Activated naive CD8-positive, alpha-beta T cell (primary cell): Measurements from ENCODE around the gene ABCA6.
A peak's percentile ranks its signal among the peaks of the same experiment; 100 is the strongest.
"Not testable (repeated sequence)": the region's sequence is repeated elsewhere in the genome, so short reads cannot be mapped to it uniquely, and the experiment has no call there.

Source experiments
- H3K27ac Mint-ChIP-seq: one replicate; pipeline ENCODE4 v1.8.0; 2021; ENCODE audit warnings: mixed read lengths
- H3K27me3 Mint-ChIP-seq: one replicate; pipeline ENCODE4 v1.8.0; 2021; ENCODE audit warnings: mixed read lengths
- H3K36me3 Mint-ChIP-seq: one replicate; pipeline ENCODE4 v1.8.0; 2021; ENCODE audit warnings: mixed read lengths
- H3K4me1 Mint-ChIP-seq: one replicate; pipeline ENCODE4 v1.8.0; 2021; ENCODE audit warnings: low read depth, mixed read lengths
- H3K4me3 Mint-ChIP-seq: one replicate; pipeline ENCODE4 v1.8.0; 2021; ENCODE audit warnings: mild to moderate bottlenecking, mixed read lengths
- H3K9me3 Mint-ChIP-seq: one replicate; pipeline ENCODE4 v1.8.0; 2021; ENCODE audit warnings: low read depth, mixed read lengths

The ABCA6 gene

DNA sequence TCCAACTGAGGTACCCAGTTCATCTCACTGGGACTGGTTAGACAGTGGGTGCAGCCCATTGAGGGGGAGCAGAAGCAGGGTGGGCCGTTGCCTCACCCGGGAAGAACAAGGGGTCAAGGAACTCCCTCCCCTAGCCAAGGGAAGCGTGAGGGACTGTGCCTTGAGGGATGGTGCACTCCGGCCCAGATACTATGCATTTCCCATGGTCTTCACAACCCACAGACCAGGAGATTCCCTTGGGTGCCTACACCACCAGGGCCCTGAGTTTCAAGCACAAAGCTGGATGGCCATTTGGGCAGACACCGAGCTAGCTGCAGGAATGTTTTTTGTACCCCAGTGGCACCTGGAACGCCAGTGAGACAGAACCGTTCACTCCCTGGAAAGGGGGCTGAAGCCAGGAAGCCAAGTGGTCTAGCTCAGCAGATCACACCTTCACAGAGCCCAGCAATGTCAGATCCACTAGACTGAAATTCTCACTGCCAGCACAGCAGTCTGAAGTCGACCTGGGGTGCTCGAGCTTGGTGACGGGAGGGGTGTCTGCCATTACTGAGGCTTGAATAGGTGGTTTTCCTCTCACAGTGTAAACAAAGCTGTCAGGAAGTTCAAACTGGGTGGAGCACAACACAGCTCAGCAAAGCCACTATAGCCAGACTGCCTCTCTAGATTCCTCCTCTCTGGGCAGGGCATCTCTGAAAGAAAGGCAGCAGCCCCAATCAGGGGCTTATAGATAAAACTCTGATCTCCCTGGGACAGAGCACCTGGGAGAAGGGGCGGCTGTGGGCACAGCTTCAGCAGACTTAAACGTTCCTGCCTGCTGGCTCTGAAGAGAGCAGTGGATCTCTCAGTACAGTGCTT is 71.1 kb downstream of the ABCA6 start:
- H3K27ac Mint-ChIP-seq, H3K36me3 Mint-ChIP-seq, H3K4me3 Mint-ChIP-seq, H3K27me3 Mint-ChIP-seq: not testable (repeated sequence)
- peaks cover 16% of the 10 kb centered on the region for H3K9me3 Mint-ChIP-seq
- H3K4me1 Mint-ChIP-seq = peaks cover 14% of the 10 kb centered on the region

DNA sequence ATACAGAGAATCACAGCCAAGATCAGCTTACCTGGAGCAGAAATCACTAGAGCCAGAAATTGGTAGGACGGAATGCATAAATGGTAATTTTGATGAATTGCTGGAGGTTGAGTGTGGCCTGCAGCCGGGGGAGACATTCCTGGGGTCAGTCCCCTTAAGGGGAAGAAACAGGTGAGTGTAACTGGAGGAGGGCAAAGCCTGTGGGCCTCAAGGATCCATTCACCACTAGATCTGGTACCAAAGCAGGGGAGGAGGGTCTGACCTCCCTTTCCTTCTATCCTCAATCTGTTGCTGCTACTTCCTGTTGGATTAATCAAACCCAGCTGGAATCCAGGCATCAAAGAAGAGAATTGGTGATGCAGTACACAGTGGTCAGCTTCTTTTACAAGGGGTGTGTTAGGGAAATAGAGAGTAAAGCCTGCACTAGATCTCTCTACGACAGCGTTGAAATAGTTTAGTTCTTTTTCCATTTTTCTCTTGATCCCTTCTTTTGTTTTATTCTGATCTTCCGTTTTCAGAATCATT is 72.4 kb downstream of the ABCA6 start:
- Mint-ChIP-seq H3K36me3 (peaks cover 5% of the 10 kb centered on the region), H3K27ac (no peak overlapping the region), H3K27me3 (peaks cover 4% of the 10 kb centered on the region), H3K4me3 (no peak overlapping the region), H3K4me1 (peaks cover 16% of the 10 kb centered on the region), H3K9me3 (peaks cover 12% of the 10 kb centered on the region)

DNA sequence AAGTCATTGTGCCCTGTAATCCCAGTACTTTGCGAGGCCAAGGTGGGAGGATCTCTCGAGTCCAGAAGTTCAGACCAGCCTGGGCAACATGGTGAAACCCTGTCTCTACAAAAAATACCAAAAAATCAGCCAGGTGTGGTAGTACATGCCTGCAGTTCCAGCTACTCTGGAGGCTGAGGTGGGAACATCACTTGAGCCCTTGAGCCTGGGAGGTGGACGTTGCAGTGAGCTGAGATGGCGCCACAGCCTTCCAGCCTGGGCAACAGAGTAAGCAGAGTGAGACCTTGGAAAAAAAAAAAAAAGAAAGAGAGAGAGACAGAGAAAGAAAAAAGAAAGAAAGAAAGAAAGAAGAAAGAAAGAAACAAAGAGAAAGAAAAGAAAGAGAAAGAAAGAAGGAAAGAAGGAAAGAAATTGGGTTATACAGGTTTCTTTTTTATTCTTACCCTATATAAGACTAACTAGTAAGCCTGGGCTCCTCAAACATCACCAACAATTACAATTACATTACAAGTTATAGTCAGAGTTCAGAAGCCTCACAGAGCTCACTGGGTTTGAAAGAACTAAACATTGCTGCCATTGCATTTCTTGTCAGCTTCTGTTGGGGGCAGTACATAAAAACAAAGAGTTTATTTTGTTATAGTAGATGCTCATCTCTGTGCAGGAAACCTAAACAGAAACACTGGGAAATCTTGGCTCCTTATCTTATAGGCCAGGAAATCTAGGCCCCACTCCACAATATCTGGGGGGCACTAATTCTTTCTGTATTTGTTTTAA is 74.2 kb downstream of the ABCA6 start:
- Mint-ChIP-seq H3K4me3 (no peak overlapping the region), H3K27me3 (peaks cover 7% of the 10 kb centered on the region), H3K36me3 (peaks cover 5% of the 10 kb centered on the region), H3K4me1 (peaks cover 16% of the 10 kb centered on the region), H3K9me3 (peaks cover 4% of the 10 kb centered on the region), H3K27ac (no peak overlapping the region)

DNA sequence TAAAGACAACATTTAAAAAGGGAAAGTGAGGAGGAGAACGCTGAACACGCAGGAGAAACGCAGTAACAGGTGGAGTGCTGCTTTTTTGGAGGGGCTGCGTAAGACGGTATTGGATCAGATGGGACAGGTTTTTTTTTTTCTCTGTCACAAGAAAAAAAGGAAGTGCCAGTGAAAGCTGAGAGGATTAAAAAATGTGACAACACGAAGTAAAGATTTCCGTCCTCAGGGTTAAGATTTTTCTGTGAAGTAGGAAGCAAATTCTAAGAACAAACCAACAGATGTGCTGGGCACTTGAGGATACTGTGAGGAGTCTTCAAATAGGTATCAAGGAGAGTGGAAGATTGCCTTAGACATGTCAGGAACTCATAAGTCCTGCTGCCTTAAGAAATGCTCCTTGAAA is 75.2 kb downstream of the ABCA6 start:
- H3K4me3 Mint-ChIP-seq = no peak overlapping the region
- H3K36me3 Mint-ChIP-seq = no peaks in the 10 kb centered on the region
- peak overlapping the region; percentile 1 for H3K27ac Mint-ChIP-seq
- H3K9me3 Mint-ChIP-seq = no peaks in the 10 kb centered on the region
- H3K4me1 Mint-ChIP-seq = peaks cover 15% of the 10 kb centered on the region
- H3K27me3 Mint-ChIP-seq = peaks cover 7% of the 10 kb centered on the region

DNA sequence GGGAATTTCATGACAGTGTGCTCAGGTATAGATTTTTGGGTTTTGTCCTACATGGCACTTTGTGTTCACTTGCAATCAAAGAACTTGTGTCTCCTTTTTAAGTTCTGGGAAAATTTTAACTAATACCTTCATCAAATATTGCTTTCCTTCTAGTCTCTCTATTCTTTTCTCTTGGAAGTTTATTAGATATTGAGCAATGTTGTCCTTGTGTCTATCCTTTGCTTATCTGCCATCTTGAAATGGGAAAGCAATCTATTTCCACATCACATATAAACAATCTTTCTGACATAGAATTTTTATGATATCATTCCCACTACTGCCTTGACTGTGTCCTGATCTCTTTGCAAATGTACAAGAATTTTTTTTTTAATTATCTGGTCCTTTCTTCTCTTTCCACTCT is 76.6 kb downstream of the ABCA6 start:
- H3K27me3 Mint-ChIP-seq = peaks cover 7% of the 10 kb centered on the region
- no peak overlapping the region for H3K4me3 Mint-ChIP-seq
- no peaks in the 10 kb centered on the region for H3K9me3 Mint-ChIP-seq
- H3K36me3 Mint-ChIP-seq = no peaks in the 10 kb centered on the region
- peaks cover 8% of the 10 kb centered on the region for H3K4me1 Mint-ChIP-seq
- no peak overlapping the region for H3K27ac Mint-ChIP-seq

DNA sequence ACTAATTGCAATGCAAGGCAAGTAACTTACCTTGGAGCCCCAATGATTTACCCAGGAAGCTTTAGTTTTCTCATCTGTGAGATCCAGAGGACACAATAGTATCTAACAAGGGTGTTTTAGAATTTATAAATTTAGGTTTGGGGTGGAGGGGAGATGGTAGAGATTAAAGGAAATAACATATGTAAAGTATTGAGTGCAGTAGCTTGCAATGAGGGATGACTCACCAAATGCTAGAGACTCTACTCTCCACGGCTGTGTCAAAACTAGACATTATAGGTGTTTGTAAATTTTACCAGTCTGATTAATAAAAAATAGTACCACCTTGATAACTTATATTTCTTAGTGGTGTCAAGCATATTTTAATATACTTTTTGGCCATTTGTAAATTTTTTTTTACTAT is 77.2 kb downstream of the ABCA6 start:
- Mint-ChIP-seq H3K27ac (no peak overlapping the region), H3K9me3 (no peaks in the 10 kb centered on the region), H3K4me1 (peaks cover 8% of the 10 kb centered on the region), H3K36me3 (no peaks in the 10 kb centered on the region), H3K4me3 (no peak overlapping the region), H3K27me3 (peaks cover 7% of the 10 kb centered on the region)

DNA sequence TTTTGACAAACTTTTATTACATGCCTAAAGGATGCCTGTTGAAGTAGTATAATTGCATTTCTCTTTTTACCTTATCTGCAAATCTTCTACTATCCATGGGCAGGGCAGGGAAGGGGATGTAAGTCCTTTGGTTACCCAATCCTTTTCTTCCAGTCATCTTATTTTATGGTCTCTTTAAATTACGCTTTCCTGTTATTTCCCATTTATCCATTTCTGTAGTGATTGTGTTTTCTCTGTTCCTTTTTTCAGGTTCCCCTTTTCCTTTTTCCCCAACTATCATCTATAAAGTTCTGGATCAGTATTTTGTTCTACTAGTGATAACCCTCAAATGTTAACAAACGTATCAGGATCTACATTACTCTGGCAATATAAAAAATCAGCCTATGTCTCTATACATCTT is 77.7 kb downstream of the ABCA6 start:
- H3K4me3 Mint-ChIP-seq = no peak overlapping the region
- no peak overlapping the region for H3K27ac Mint-ChIP-seq
- H3K4me1 Mint-ChIP-seq = peaks cover 8% of the 10 kb centered on the region
- peaks cover 7% of the 10 kb centered on the region for H3K27me3 Mint-ChIP-seq
- no peaks in the 10 kb centered on the region for H3K9me3 Mint-ChIP-seq
- peaks cover 2% of the 10 kb centered on the region for H3K36me3 Mint-ChIP-seq

DNA sequence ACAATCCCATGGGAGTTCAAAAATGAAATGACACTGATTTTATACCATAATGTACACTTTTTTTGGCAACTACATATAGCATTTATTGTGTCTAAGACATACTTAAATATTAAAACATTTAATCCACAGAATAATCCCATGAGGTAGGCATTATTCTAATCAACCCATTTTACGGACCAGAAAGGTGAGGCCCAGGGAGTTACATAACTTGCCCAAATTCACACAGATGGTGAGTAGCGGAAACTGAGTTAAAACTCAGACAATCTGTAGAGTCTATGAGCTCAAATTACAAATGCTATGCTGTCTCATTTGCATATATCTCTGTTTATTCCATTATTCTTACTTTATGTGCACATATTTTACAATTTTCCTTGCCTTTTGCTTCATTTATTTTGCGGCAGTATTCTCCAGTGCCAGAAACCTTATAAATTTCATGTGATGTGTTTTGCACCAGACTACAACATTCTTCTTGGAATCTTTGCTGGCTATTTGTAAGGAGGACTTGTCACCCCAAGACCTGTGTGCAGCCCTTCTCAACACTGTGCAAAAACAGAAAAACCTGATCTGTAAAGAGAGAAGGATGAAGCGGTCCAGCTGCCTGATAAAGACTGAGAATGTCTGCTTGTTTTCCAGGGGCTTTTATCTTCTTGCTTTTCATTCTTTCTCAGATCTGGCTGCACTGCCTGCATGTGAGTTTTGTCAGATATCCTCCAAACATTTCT is 78.7 kb downstream of the ABCA6 start:
- Mint-ChIP-seq H3K4me3 (no peak overlapping the region), H3K9me3 (no peaks in the 10 kb centered on the region), H3K36me3 (peaks cover 2% of the 10 kb centered on the region), H3K27ac (no peak overlapping the region), H3K27me3 (peaks cover 7% of the 10 kb centered on the region), H3K4me1 (peaks cover 8% of the 10 kb centered on the region)

DNA sequence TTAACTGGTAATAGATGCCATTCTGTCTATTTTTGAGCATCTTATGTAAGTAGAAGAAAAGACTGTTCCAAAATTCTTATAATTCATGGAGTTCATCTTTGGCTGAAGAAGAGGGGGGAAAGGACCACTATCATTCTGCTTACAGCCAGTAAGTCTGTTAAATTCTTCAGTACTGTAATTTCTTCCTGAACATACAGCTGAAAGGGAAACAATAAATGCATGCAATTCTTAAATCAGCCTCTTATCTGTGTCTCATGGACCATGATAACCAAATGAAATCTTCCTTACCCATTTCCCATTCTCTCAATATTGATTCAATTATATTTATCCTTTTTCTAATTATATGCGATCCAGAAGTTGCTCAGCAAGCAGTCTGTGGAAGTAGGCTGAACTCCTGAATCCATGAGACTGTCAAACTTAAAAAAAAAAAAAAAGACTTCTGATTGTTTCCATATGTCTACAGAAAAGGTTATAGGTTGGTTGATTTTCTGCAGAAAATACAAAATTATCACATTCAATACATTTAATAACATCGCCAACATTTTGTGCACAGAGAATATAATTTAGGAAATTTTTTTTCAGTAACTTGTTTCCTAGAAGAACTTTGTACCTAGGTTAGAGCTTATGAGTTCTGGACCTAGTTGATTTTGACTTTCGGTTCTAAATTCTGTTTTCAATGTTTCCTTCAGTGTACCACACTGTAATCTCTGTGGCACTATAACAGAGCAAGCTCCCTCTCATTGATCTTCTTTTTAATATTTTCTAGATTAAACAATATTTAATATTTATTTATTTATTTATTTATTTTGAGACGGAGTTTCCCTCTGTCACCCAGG is 79.8 kb downstream of the ABCA6 start:
- Mint-ChIP-seq H3K9me3 (peaks cover 3% of the 10 kb centered on the region), H3K27ac (no peak overlapping the region), H3K4me3 (no peak overlapping the region), H3K36me3 (peaks cover 2% of the 10 kb centered on the region), H3K27me3 (peaks cover 7% of the 10 kb centered on the region), H3K4me1 (peaks cover 8% of the 10 kb centered on the region)

DNA sequence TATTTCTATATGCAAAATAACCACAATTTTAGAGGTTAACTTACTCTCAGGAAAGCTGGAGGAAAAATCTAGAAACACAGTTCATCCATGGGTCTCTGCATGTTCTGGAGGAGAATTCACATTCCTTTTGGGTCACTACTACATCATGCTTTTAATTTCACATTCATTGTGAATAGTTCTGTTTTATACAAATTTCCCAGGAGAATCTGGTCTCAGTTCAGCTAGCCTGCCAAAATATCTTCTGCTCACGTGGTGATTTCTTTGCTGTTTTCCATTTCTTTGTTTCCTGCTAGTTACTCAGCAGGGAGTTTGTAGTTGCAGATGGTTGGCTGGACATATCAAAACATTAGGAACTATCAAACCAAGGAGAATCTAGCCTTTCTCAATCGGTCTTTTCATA is 80.9 kb downstream of the ABCA6 start, which contains the start of gene ABCA9:
Gene ABCA9 (minus strand): TSS at position 106 of the 400 bp plus-strand sequence. CDS start 9,801 bp downstream, outside the sequence.
- Mint-ChIP-seq H3K4me1 (peaks cover 2% of the 10 kb centered on the region), H3K9me3 (peaks cover 11% of the 10 kb centered on the region), H3K4me3 (no peak within 1 kb of the TSS), H3K27me3 (peaks cover 3% of the 10 kb centered on the region), H3K27ac (no peak within 1 kb of the TSS), H3K36me3 (peaks cover 5% of the 10 kb centered on the region)

DNA sequence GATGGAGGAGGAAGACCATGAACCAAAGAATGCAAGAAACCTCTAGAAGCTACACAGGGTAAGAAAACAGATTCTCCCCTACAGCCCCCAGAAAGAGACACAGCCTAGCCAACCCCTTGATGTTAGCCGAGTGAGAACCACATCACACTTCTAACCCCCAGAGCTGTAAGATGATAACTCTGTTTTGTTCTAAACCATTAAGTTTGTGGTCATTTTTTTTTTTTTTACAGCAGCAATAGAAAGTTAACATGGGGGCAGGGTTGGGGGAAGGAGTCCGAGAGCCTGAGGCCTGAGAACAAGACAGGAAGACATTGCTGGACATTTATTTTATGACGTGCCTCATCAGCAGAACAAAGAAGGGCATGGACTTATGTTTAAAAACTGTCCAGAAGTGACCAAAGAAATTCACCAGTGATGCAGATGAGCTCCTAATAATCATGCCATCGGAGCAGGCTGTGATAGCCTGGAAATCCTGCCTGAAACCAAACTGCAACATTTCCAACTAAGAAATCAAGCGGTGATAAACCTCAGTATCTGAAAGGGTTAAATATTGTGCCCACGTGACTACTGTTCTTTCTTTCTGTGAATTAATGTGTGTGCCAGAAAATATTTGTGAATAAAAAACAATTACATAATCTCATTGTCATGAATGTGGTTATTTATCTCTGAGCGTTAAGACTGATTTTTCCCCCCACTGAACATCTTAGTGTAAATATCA is 82.1 kb downstream of the ABCA6 start:
- H3K9me3 Mint-ChIP-seq = peaks cover 20% of the 10 kb centered on the region
- H3K27me3 Mint-ChIP-seq = peaks cover 3% of the 10 kb centered on the region

DNA sequence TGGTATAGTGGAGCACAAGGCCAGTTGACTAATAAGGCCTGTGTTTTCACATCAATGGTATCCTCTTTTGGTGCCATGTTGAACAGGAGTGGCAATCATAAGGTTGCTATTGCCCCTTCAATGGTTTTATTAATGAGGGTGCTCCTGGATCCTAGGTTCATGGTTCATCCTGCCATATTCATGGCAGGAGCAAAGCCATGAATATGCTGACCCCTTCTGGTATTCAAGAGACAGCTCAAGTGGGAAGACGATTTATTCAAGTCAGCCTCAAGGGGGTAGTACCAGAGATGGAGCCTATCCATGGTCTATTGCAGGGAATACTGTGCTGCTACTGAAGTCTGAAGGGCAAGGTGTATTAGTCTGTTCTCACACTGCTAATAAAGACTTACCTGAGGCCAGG is 83.5 kb downstream of the ABCA6 start:
- H3K4me1 Mint-ChIP-seq = no peaks in the 10 kb centered on the region
- no peak overlapping the region for H3K4me3 Mint-ChIP-seq
- H3K9me3 Mint-ChIP-seq = peaks cover 20% of the 10 kb centered on the region
- no peak overlapping the region for H3K27ac Mint-ChIP-seq
- peaks cover 8% of the 10 kb centered on the region for H3K36me3 Mint-ChIP-seq
- no peaks in the 10 kb centered on the region for H3K27me3 Mint-ChIP-seq

More for the DNA sequence above, 82.1 kb downstream of the ABCA6 start:
- Mint-ChIP-seq H3K36me3 (peaks cover 8% of the 10 kb centered on the region), H3K4me3 (no peak overlapping the region), H3K4me1 (no peaks in the 10 kb centered on the region), H3K27ac (no peak overlapping the region)

DNA sequence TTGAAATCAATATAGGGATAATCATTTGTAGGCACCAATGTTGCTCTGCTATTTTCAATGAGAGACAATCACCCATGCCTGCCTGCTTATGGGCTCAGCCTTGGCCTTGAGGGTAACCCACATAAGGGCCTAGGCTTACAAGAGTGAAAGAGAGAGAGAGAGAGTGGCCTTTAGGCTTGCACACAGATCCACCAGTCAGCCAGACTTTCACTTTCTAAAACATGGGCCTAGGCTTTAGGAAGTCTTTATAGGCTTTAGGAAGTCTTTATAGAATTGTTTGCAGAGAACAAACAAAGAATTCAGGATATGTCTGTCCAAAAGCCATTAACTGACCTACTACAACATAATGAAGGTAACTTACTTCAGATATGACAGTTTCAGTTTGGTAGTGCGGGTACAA is 84.4 kb downstream of the ABCA6 start:
- Mint-ChIP-seq H3K27me3 (no peaks in the 10 kb centered on the region), H3K36me3 (peaks cover 8% of the 10 kb centered on the region), H3K9me3 (peaks cover 20% of the 10 kb centered on the region), H3K27ac (no peak overlapping the region), H3K4me1 (no peaks in the 10 kb centered on the region), H3K4me3 (no peak overlapping the region)
